Thoracic aorta (tissue), 2 donors: ENCODE results near the gene AEBP1. TPM values are rescaled to one million over a fixed set of nuclear protein-coding genes. Genes with fewer than 3 reads are reported as not detected.

Experiments used
- ATAC-seq: fragments of 150-250 bp; one replicate; pipeline ENCODE4 v1.8.0; 2017; ENCODE audit warnings: low read depth; ENCODE audit not compliant: insufficient number of reproducible peaks, low FRiP score
- DNase-seq: peaks from one replicate; pipeline ENCODE4 v3.0.0-alpha.2; 2020; ENCODE audit warnings: low spot score
- H3K27ac ChIP-seq, 2 donors: fragments of 200-600 bp; sonication (generic); 1 replicate in 1 of 2; 2 replicates in 1 of 2; pipeline ENCODE4 v1.5.1; 2016; ENCODE audit warnings: mild to moderate bottlenecking in 2 of 2, moderate library complexity in 2 of 2
- H3K27me3 ChIP-seq: fragments of 200-600 bp; sonication (generic); replicated peaks from 2 replicates; pipeline ENCODE4 v1.6.0; 2016; ENCODE audit warnings: mild to moderate bottlenecking; ENCODE audit not compliant: insufficient read depth
- H3K36me3 ChIP-seq: fragments of 200-600 bp; sonication (generic); one replicate; pipeline ENCODE4 v1.5.1; 2016
- H3K4me1 ChIP-seq, 2 donors: fragments of 200-600 bp; sonication (generic); 1 replicate in 1 of 2; 2 replicates in 1 of 2; pipeline versions ENCODE4 v1.5.1 to v1.6.0; 2016; ENCODE audit warnings: low read depth in 2 of 2, mild to moderate bottlenecking in 1 of 2; ENCODE audit not compliant: control insufficient read depth in 1 of 2
- H3K4me3 ChIP-seq: fragments of 200-600 bp; sonication (generic); 2 replicates; pipeline ENCODE4 v1.5.1; 2016; ENCODE audit warnings: mild to moderate bottlenecking
- H3K9me3 ChIP-seq: fragments of 200-600 bp; sonication (generic); 2 replicates; pipeline ENCODE4 v1.5.1; 2016
- CTCF ChIP-seq: fragments of 200-600 bp; sonication (generic); IDR thresholded peaks from one replicate; pipeline ENCODE4 v1.5.1; 2019; ENCODE audit warnings: antibody characterized with exemption
- total RNA-seq, 2 donors: library from RNA; depleted of rRNA; stranded (reverse); fragments of >200 nt; gene quantifications; one replicate each; pipeline versions ENCODE4 v1.1.0 to v1.2.3, GENCODE V29; 2016

AEBP1 gene
- total RNA-seq, 2 donors from 2014 or later: 1,006 to 1,415 TPM

DNA sequence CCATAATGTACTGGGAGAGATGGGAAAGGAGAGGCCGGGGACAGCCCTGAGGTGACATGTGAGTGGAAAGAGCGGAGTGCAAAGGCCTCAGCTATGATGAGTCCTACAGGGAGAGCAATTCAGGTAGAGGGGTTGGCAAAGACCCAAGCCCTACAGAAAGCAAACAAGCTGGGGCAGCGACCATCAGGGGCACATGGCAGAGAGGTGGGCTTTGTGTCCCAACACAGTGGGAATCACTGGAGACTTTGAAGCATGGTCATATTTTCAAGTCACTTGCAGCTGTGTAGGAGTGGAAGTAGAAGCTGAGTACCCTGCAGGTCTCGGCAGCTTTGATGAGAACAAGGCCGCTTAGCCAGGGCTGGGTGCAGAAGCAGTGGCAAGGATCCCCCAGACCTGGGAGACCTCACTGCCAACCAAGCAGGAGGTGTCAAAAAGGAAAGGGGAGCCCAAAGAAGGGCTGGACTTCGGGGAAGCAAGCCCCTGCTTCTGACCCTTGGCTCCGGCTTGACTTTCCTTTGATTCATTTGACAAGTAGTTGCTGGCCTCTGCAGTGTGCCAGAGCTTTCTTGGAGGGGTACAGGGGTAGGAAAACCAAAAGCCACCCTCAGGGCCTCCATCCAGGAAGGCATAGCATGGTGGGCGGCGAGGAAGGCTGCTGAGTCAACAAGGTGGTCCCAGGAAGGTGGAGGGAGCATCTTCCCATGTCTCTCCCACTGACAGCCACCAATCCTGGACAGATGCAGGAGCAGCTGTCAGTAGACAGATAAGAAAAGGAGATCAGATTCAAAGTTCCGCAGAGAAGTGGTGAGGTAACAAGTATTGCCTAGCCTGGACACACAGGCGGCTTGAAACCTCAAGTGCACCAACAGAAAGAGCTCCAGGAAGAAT lies 36.8 kb upstream of the AEBP1 start:
- no peaks in the 10 kb centered on the region for H3K9me3 ChIP-seq
- H3K36me3 ChIP-seq: no peaks in the 10 kb centered on the region
- no peak overlapping the region for H3K4me3 ChIP-seq
- TF ChIP-seq CTCF: no peak
- no peak overlapping the region for H3K27ac ChIP-seq
- no peak for ATAC-seq
- DNase-seq: no peak
- H3K4me1 ChIP-seq: peaks cover 17 to 43% of the 10 kb centered on the region in 2 donors
- no peaks in the 10 kb centered on the region for H3K27me3 ChIP-seq

DNA sequence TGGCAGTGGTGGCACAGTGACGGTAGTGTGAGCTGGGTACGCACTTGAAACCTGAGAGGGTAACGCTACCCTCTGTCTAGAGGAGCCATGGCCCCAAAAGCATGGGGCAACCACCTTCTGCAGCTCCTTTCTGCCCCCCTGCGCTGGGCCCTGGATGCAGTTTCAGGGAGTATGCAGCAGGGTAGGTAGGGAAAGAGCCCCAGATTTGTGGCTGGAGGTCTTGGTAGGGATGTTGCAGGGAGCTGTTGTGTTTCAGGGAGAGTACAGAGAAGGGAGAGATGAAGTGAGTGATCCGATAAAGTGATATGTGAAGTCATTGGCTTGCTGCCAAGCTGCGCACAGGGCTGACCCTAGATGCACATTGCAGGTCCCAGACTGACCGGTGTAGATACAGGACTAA lies 36.1 kb upstream of the AEBP1 start:
- no peaks in the 10 kb centered on the region for H3K36me3 ChIP-seq
- no peak for DNase-seq
- no peak for TF ChIP-seq CTCF
- H3K9me3 ChIP-seq: no peaks in the 10 kb centered on the region
- ATAC-seq: no peak
- H3K4me3 ChIP-seq: no peak overlapping the region
- peaks cover 24 to 45% of the 10 kb centered on the region in 2 donors for H3K4me1 ChIP-seq
- no peaks in the 10 kb centered on the region for H3K27me3 ChIP-seq
- H3K27ac ChIP-seq: no peak overlapping the region

- no peaks in the 10 kb centered on the region for H3K9me3 ChIP-seq
- ATAC-seq: no peak
These were observed 32.3 kb upstream of the AEBP1 start for GRCh38 chr7:44071726-44072363.

DNA sequence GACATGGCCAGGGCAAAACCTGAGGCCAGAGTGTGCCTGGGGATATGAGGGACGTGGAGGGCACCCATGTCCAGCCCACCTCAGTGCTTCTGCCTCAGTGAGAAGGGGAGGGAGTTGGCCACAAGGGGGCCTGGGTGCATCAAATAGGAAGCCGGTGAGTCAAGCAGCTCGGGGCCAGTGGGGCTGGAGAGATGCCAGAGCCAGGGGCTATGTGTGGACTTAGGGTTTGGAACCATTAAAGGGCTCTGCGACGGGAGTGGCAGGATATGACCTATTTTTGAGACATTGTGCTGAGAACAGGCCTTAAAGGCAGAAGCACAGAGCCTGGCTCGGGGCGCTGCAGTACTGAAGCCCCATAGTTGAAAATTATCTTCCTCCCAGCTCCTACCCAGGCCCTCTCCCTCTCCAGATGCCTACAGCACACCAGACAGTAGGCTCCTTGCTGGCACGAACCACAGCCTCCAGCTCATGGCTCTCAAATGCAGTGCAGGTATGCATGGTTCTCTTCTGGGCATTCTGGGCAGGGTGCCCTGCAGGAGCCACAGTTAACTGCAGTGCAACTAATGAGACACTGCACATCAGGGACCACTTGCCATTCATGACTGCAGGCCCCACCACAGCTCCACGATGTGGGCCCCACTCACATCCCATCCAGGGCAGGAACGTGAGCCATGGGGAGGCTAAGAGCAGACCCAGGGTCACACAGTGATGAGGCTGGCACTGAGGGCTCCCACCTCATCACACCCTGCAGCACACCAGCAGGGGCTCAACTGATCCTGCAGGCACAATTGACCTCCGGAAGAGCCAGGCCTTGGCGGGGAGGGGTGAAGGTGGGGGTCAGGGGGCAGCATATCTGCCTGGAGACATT lies 31.5 kb upstream of the AEBP1 start:
- no peaks in the 10 kb centered on the region for H3K9me3 ChIP-seq
- peak; percentile 93 for DNase-seq
- TF ChIP-seq CTCF: peak; percentile 81
- no peaks in the 10 kb centered on the region for H3K27me3 ChIP-seq
- H3K36me3 ChIP-seq: peaks cover 5% of the 10 kb centered on the region
- peak; percentile 62 for ATAC-seq
- no peak overlapping the region for H3K4me3 ChIP-seq
- H3K4me1 ChIP-seq: peaks cover 22 to 25% of the 10 kb centered on the region in 2 donors
- H3K27ac ChIP-seq: peak overlapping the region; percentile 70 to 72

More at GRCh38 chr7:44071726-44072363, 32.3 kb upstream of the AEBP1 start:
- Histone ChIP-seq H3K4me3 (no peak overlapping the region), H3K4me1 (peaks cover 22 to 25% of the 10 kb centered on the region in 2 donors), H3K27ac (peak overlapping the region; percentile 6 to 72), H3K36me3 (no peaks in the 10 kb centered on the region), H3K27me3 (no peaks in the 10 kb centered on the region)
- DNase-seq: no peak
- no peak for TF ChIP-seq CTCF
